Stimulated activated CD4-positive, alpha-beta T cell treated with anti-CD3 and anti-CD28 coated beads, Interleukin-1b, Interleukin-23, amount 100 ng/mL, for 48 hours (primary cell): ENCODE data around the gene PGAP1.
A peak's percentile ranks its signal among the peaks of the same experiment; 100 is the strongest.

Experiments
- DNase-seq: peaks from one replicate; pipeline ENCODE4 v3.0.0-alpha.2; 2020

Gene PGAP1

GRCh38 chr2:196926562-196927375, at the start of gene PGAP1:
Gene PGAP1, minus strand, starts transcription at chr2:196926707. Its CDS starts 91 bp downstream, at chr2:196926616.
- peak; percentile 89 for DNase-seq

- no peak for DNase-seq
Observed at GRCh38 chr2:196974970-196975369, 48.5 kb upstream of the PGAP1 start.

- peak; percentile 30 for DNase-seq
Observed at GRCh38 chr2:196971574-196972279, 45.2 kb upstream of the PGAP1 start.

DNA sequence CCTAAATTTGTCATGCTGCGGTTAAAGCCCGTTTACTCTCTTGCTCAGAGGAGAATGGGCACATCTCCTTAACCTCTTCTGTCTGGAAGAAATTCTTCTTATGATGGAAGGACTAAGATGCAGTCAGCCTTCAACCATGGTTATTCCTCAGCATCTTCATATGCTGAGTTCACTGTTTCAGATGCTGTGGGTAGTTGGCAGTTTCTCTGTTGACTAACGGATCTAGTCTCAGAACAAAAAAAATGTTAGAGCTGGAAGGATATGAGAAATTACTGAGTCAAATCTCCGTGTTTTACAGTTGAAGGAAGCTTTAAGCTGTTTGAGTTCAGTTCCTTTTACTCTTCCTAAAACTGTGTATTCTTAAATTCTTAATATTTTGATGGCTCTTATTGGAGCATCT, 43.6 kb upstream of the PGAP1 start:
- DNase-seq, result no peak

DNA sequence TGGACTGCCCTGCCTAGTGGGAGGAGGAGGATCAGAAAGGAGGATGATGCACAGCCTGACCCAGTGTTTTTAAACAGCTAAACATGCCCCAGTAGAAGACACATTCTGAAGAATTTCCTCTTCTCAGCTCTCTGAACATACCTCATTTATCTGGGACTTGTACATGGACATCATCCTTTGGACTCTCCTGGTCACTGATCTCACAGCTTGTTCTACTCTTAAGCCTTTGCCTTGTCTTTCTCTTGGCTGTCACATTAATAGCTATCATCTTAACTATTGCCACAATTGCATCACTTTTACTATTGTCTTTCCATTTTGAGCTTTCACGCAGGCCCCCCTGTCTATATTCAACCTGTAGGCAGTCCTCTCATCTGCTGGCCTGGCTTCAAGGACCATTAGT, 42.0 kb upstream of the PGAP1 start:
- DNase-seq, result no peak

- no peak for DNase-seq
Observed at GRCh38 chr2:196967775-196968174, 41.3 kb upstream of the PGAP1 start.

GRCh38 chr2:196967116-196967515, 40.6 kb upstream of the PGAP1 start:
- DNase-seq, result no peak

DNA sequence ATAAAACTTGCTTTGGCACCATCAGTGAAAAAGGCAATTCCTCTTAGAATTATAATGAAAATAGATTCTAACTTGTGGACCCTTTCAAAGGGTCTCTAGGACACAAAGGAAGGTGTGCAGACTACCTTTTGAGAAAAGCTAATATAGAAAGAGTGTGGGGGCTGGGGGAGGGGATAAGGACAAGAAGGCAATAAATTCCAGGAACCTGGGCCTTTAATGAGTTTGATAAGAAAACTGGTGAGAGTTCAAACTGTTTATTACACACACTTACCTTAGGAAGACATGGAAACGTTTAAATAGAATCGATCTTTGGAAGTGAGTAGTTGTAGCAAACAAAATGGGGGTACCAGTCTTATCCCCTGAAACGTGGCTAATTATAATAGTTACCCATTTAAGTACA, 39.6 kb upstream of the PGAP1 start:
- DNase-seq, result no peak

- no peak for DNase-seq
Observed at GRCh38 chr2:196965651-196966050, 39.1 kb upstream of the PGAP1 start.

DNA sequence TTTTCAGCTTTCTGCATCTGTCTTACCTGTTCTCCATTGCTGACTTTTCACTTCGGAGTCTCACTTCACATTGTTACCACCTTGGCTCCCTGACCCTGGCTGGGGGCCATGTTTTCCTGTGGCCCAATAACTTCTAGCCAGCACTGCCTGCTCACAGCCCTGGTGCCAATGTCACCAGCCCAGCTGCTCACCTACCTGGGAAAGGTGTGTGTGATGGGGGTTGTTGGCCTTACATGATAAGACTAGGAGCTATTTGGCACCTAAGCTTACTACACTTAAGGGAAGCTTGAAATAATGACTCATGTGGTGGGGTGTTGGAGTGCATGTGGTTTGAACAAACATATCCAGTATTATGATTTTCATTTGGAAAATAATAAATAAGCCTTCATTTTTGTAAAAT, 37.5 kb upstream of the PGAP1 start:
- DNase-seq, result no peak

- no peak for DNase-seq
Observed at GRCh38 chr2:196963043-196963442, 36.5 kb upstream of the PGAP1 start.

DNA sequence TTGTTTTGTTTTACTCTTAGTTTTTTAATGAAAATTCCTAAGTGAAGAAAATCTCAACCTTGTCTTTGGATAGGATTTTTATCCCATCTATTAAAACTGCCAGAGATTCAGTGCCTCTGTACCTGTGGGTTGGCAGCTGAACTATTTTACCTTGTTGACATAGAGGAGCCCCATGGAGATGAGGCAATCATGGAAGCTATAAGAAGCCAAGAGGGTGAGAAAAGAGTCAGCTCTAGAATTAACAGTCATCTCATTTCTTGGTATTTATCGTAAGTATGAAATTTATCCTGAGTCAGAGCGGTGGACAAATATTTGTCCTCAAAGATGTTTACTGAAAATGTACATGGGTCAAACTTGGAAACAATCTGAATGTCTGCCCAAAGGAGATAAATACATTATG, 35.8 kb upstream of the PGAP1 start:
- DNase-seq, result no peak

GRCh38 chr2:196961889-196962288, 35.4 kb upstream of the PGAP1 start:
- DNase-seq, result no peak

- no peak for DNase-seq
Observed at GRCh38 chr2:196959734-196960338, 33.3 kb upstream of the PGAP1 start.

- no peak for DNase-seq
Observed at GRCh38 chr2:196959281-196959680, 32.8 kb upstream of the PGAP1 start.

GRCh38 chr2:196957881-196958525, 31.5 kb upstream of the PGAP1 start:
- no peak for DNase-seq

GRCh38 chr2:196957442-196957841, 30.9 kb upstream of the PGAP1 start:
- DNase-seq, result no peak

- no peak for DNase-seq
Observed at GRCh38 chr2:196956069-196956468, 29.6 kb upstream of the PGAP1 start.

DNA sequence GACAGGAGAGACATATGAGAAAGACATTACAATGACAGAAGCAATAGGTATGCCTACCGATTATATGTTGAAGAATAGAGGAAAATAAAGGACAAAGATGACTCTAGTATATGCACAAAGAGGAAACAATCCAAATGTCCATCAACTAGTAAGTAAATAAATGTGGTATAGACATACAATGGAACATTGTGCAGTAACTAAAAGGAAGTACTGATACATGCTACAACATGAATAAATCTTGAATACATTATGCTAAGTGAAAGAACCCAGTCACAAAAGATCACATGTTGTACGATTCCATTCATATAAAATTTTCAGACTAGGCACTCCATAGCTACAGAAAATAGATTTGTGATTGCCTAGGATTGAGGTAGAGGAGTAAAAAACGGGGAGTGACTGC, 28.5 kb upstream of the PGAP1 start:
- no peak for DNase-seq

- DNase-seq, result no peak
Observed at GRCh38 chr2:196954001-196954400, 27.5 kb upstream of the PGAP1 start.

- no peak for DNase-seq
Observed at GRCh38 chr2:196952936-196953335, 26.4 kb upstream of the PGAP1 start.

DNA sequence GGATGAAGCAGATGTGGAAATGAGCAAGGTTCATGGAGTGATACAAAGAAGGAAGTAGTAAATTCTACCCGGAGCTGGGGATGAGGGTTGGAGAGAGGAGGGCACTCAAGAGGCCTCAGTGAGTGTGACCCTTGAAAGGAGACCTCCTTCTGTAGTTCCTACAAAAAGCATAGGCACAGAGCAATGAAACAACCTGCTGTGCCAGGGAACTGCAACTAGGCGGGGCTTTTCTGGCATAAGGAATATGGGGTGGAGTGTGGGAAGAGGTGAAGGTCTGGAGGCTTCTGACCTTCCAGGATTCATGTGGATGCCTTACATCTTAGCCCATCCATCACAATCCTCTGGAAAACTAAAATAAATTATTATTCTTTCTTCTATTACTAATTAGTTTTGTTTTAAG, 25.5 kb upstream of the PGAP1 start:
- no peak for DNase-seq

DNA sequence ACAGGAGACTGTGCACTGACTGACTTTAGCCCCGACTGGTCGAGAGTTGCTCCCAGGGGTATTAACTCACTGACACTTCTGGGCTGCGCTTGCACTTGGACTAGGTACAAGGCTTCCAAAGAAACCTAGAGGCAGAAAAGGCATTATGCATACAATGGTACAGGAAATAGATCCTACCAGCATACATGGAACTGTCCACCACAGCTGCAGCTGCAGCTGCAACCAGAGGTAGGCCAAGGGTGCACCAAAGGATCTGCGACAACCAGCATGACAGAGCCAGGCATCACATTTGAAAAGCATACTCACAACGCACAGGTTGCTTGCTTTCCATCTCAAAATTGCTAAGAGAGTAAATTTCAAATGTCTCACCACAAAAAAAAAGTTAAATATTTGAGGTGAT, 22.6 kb upstream of the PGAP1 start:
- DNase-seq, result no peak

GRCh38 chr2:196944570-196944969, 18.1 kb upstream of the PGAP1 start:
- DNase-seq, result no peak
